ENCODE results near the gene CIART. TPM values are rescaled to one million over a fixed set of nuclear protein-coding genes. Genes with fewer than 3 reads are reported as not detected.

The CIART gene
- polyA plus RNA-seq, 2 donors: 4.9 to 7.3 TPM

GRCh38 chr1:150280138-150280707, 2.1 kb upstream of the CIART start:
- Histone ChIP-seq H3K27me3 (ENCODE audit: control insufficient read depth in 1 of 2, insufficient read depth in 2 of 2, low read length in 2 of 2) (no peaks in the 10 kb centered on the region), H3K4me1 (ENCODE audit: control insufficient read depth in 2 of 2, insufficient read depth in 2 of 2, low read length in 1 of 2) (peaks cover 0 to 5% of the 10 kb centered on the region in 2 donors), H3K4me3 (ENCODE audit: low read depth in 1 of 2, low read length in 2 of 2) (no peak overlapping the region), H3K9me3 (ENCODE audit: control insufficient read depth in 2 of 2, insufficient read depth in 1 of 2, low read depth in 1 of 2, low read length in 1 of 2) (no peaks in the 10 kb centered on the region), H3K36me3 (ENCODE audit: control insufficient read depth in 2 of 2, insufficient read depth in 2 of 2, low read length in 1 of 2) (peaks cover 0 to 3% of the 10 kb centered on the region in 2 donors), H3K27ac (ENCODE audit: low read depth in 2 of 2, low read length in 1 of 2) (peak overlapping the region; percentile 2 to 36)
- WGBS, 2 donors: 59 to 64% methylated on average over 6 of the region's 6 CpGs

- Histone ChIP-seq H3K27ac (ENCODE audit: low read depth in 2 of 2, low read length in 1 of 2) (peak overlapping the region; percentile 88 to 96), H3K9me3 (ENCODE audit: control insufficient read depth in 2 of 2, insufficient read depth in 1 of 2, low read depth in 1 of 2, low read length in 1 of 2) (no peaks in the 10 kb centered on the region), H3K27me3 (ENCODE audit: control insufficient read depth in 1 of 2, insufficient read depth in 2 of 2, low read length in 2 of 2) (no peaks in the 10 kb centered on the region), H3K4me3 (ENCODE audit: low read depth in 1 of 2, low read length in 2 of 2) (peak overlapping the region; percentile 46 to 56), H3K4me1 (ENCODE audit: control insufficient read depth in 2 of 2, insufficient read depth in 2 of 2, low read length in 1 of 2) (peaks cover 0 to 5% of the 10 kb centered on the region in 2 donors), H3K36me3 (ENCODE audit: control insufficient read depth in 2 of 2, insufficient read depth in 2 of 2, low read length in 1 of 2) (peaks cover 0 to 3% of the 10 kb centered on the region in 2 donors)
- WGBS, 2 donors: 1 to 3% methylated on average over 15 of the region's 15 CpGs
Measured at GRCh38 chr1:150281221-150281757, 1.1 kb upstream of the CIART start.

GRCh38 chr1:150282558-150282958, 204 bp downstream of the CIART start:
- Histone ChIP-seq H3K27me3 (ENCODE audit: control insufficient read depth in 1 of 2, insufficient read depth in 2 of 2, low read length in 2 of 2) (no peaks in the 10 kb centered on the region), H3K4me1 (ENCODE audit: control insufficient read depth in 2 of 2, insufficient read depth in 2 of 2, low read length in 1 of 2) (peaks cover 0 to 5% of the 10 kb centered on the region in 2 donors), H3K4me3 (ENCODE audit: low read depth in 1 of 2, low read length in 2 of 2) (peak overlapping the region; percentile 55 to 56), H3K9me3 (ENCODE audit: control insufficient read depth in 2 of 2, insufficient read depth in 1 of 2, low read depth in 1 of 2, low read length in 1 of 2) (no peaks in the 10 kb centered on the region), H3K36me3 (ENCODE audit: control insufficient read depth in 2 of 2, insufficient read depth in 2 of 2, low read length in 1 of 2) (peaks cover 0 to 7% of the 10 kb centered on the region in 2 donors), H3K27ac (ENCODE audit: low read depth in 2 of 2, low read length in 1 of 2) (peak overlapping the region; percentile 72 to 91)
- 10 to 12% methylated on average over 21 of the region's 21 CpGs for WGBS, 2 donors

- H3K4me1 ChIP-seq (ENCODE audit: control insufficient read depth in 2 of 2, insufficient read depth in 2 of 2, low read length in 1 of 2): peaks cover 0 to 5% of the 10 kb centered on the region in 2 donors
- WGBS, 2 donors: 82 to 85% methylated on average over 12 of the region's 12 CpGs
- no peaks in the 10 kb centered on the region for H3K27me3 ChIP-seq (ENCODE audit: control insufficient read depth in 1 of 2, insufficient read depth in 2 of 2, low read length in 2 of 2)
- no peaks in the 10 kb centered on the region for H3K9me3 ChIP-seq (ENCODE audit: control insufficient read depth in 2 of 2, insufficient read depth in 1 of 2, low read depth in 1 of 2, low read length in 1 of 2)
- H3K4me3 ChIP-seq (ENCODE audit: low read depth in 1 of 2, low read length in 2 of 2): peak overlapping the region in 1 of 2 donors; percentile 56
- no peak overlapping the region for H3K27ac ChIP-seq (ENCODE audit: low read depth in 2 of 2, low read length in 1 of 2)
- peaks cover 0 to 7% of the 10 kb centered on the region in 2 donors for H3K36me3 ChIP-seq (ENCODE audit: control insufficient read depth in 2 of 2, insufficient read depth in 2 of 2, low read length in 1 of 2)
Measured at GRCh38 chr1:150283260-150283659, 906 bp downstream of the CIART start.

- no peaks in the 10 kb centered on the region for H3K9me3 ChIP-seq (ENCODE audit: control insufficient read depth in 2 of 2, insufficient read depth in 1 of 2, low read depth in 1 of 2, low read length in 1 of 2)
- WGBS, 2 donors: 90 to 93% methylated on average over 1 of the region's 1 CpG
- no peaks in the 10 kb centered on the region for H3K4me1 ChIP-seq (ENCODE audit: control insufficient read depth in 2 of 2, insufficient read depth in 2 of 2, low read length in 1 of 2)
Measured at GRCh38 chr1:150288382-150288781, 6.0 kb downstream of the CIART start.

GRCh38 chr1:150288822-150289221, 6.5 kb downstream of the CIART start:
- no peak overlapping the region for H3K4me3 ChIP-seq (ENCODE audit: low read depth in 1 of 2, low read length in 2 of 2)
- WGBS, 2 donors: 87 to 94% methylated on average over 4 of the region's 4 CpGs
- H3K36me3 ChIP-seq (ENCODE audit: control insufficient read depth in 2 of 2, insufficient read depth in 2 of 2, low read length in 1 of 2): peaks cover 0 to 5% of the 10 kb centered on the region in 2 donors
- no peak overlapping the region for H3K27ac ChIP-seq (ENCODE audit: low read depth in 2 of 2, low read length in 1 of 2)
- H3K27me3 ChIP-seq (ENCODE audit: control insufficient read depth in 1 of 2, insufficient read depth in 2 of 2, low read length in 2 of 2): no peaks in the 10 kb centered on the region
- H3K9me3 ChIP-seq (ENCODE audit: control insufficient read depth in 2 of 2, insufficient read depth in 1 of 2, low read depth in 1 of 2, low read length in 1 of 2): no peaks in the 10 kb centered on the region
- no peaks in the 10 kb centered on the region for H3K4me1 ChIP-seq (ENCODE audit: control insufficient read depth in 2 of 2, insufficient read depth in 2 of 2, low read length in 1 of 2)

More at GRCh38 chr1:150288382-150288781, 6.0 kb downstream of the CIART start:
- Histone ChIP-seq H3K27ac (ENCODE audit: low read depth in 2 of 2, low read length in 1 of 2) (no peak overlapping the region), H3K4me3 (ENCODE audit: low read depth in 1 of 2, low read length in 2 of 2) (no peak overlapping the region), H3K27me3 (ENCODE audit: control insufficient read depth in 1 of 2, insufficient read depth in 2 of 2, low read length in 2 of 2) (no peaks in the 10 kb centered on the region), H3K36me3 (ENCODE audit: control insufficient read depth in 2 of 2, insufficient read depth in 2 of 2, low read length in 1 of 2) (peaks cover 0 to 5% of the 10 kb centered on the region in 2 donors)

- no peaks in the 10 kb centered on the region for H3K36me3 ChIP-seq (ENCODE audit: control insufficient read depth in 2 of 2, insufficient read depth in 2 of 2, low read length in 1 of 2)
- 6% methylated on average over 42 to 43 of the region's 43 CpGs for WGBS, 2 donors
Measured at GRCh38 chr1:150293433-150294253, 11.3 kb downstream of the CIART start, which contains the start of gene MRPS21. MRPS21 (plus strand) TSS chr1:150293861; CDS start chr1:150294367, 506 bp downstream.

GRCh38 chr1:150295476-150295875, 13.1 kb downstream of the CIART start:
- H3K27me3 ChIP-seq (ENCODE audit: control insufficient read depth in 1 of 2, insufficient read depth in 2 of 2, low read length in 2 of 2): no peaks in the 10 kb centered on the region
- H3K27ac ChIP-seq (ENCODE audit: low read depth in 2 of 2, low read length in 1 of 2): no peak overlapping the region
- H3K36me3 ChIP-seq (ENCODE audit: control insufficient read depth in 2 of 2, insufficient read depth in 2 of 2, low read length in 1 of 2): no peaks in the 10 kb centered on the region
- H3K4me1 ChIP-seq (ENCODE audit: control insufficient read depth in 2 of 2, insufficient read depth in 2 of 2, low read length in 1 of 2): no peaks in the 10 kb centered on the region
- no peak overlapping the region for H3K4me3 ChIP-seq (ENCODE audit: low read depth in 1 of 2, low read length in 2 of 2)
- no peaks in the 10 kb centered on the region for H3K9me3 ChIP-seq (ENCODE audit: control insufficient read depth in 2 of 2, insufficient read depth in 1 of 2, low read depth in 1 of 2, low read length in 1 of 2)
- WGBS, 2 donors: 95 to 97% methylated on average over 2 of the region's 2 CpGs

More at GRCh38 chr1:150293433-150294253, 11.3 kb downstream of the CIART start, which contains the start of gene MRPS21:
- H3K27ac ChIP-seq (ENCODE audit: low read depth in 2 of 2, low read length in 1 of 2): peak within 1 kb of the TSS; percentile 45 to 93
- H3K4me1 ChIP-seq (ENCODE audit: control insufficient read depth in 2 of 2, insufficient read depth in 2 of 2, low read length in 1 of 2): no peaks in the 10 kb centered on the region
- no peaks in the 10 kb centered on the region for H3K27me3 ChIP-seq (ENCODE audit: control insufficient read depth in 1 of 2, insufficient read depth in 2 of 2, low read length in 2 of 2)
- H3K9me3 ChIP-seq (ENCODE audit: control insufficient read depth in 2 of 2, insufficient read depth in 1 of 2, low read depth in 1 of 2, low read length in 1 of 2): no peaks in the 10 kb centered on the region
- peak within 1 kb of the TSS; percentile 63 to 88 for H3K4me3 ChIP-seq (ENCODE audit: low read depth in 1 of 2, low read length in 2 of 2)

- no peak overlapping the region for H3K4me3 ChIP-seq (ENCODE audit: low read depth in 1 of 2, low read length in 2 of 2)
- H3K9me3 ChIP-seq (ENCODE audit: control insufficient read depth in 2 of 2, insufficient read depth in 1 of 2, low read depth in 1 of 2, low read length in 1 of 2): no peaks in the 10 kb centered on the region
- H3K4me1 ChIP-seq (ENCODE audit: control insufficient read depth in 2 of 2, insufficient read depth in 2 of 2, low read length in 1 of 2): no peaks in the 10 kb centered on the region
- 95 to 97% methylated on average over 3 of the region's 3 CpGs for WGBS, 2 donors
- no peaks in the 10 kb centered on the region for H3K27me3 ChIP-seq (ENCODE audit: control insufficient read depth in 1 of 2, insufficient read depth in 2 of 2, low read length in 2 of 2)
- no peak overlapping the region for H3K27ac ChIP-seq (ENCODE audit: low read depth in 2 of 2, low read length in 1 of 2)
- peaks cover 5% of the 10 kb centered on the region in 2 donors for H3K36me3 ChIP-seq (ENCODE audit: control insufficient read depth in 2 of 2, insufficient read depth in 2 of 2, low read length in 1 of 2)
Measured at GRCh38 chr1:150299716-150300115, 17.4 kb downstream of the CIART start.
